CD4-positive, alpha-beta T cell treated with Interleukin-1 beta for 1 hour (primary cell): Measurements from ENCODE around the gene KRT6B.
"Not testable (repeated sequence)": the region's sequence is repeated elsewhere in the genome, so short reads cannot be mapped to it uniquely, and the experiment has no call there.

Experiments used
- DNase-seq, 2 donors: peaks; one replicate each; pipeline ENCODE4 v3.0.0-alpha.2; 2020 to 2022

Gene KRT6B

GRCh38 chr12:52435659-52435999 is 16.3 kb downstream of the KRT6B start:
- DNase-seq, result no peak

- no peak for DNase-seq
Measured at GRCh38 chr12:52434760-52435530, 17.0 kb downstream of the KRT6B start.

- DNase-seq, result no peak
Measured at GRCh38 chr12:52434081-52434733, 17.7 kb downstream of the KRT6B start, which contains the start of gene KRT75. TSS of gene KRT75 (minus strand) at chr12:52434371. CDS start at chr12:52434304, 67 bp downstream.

DNA sequence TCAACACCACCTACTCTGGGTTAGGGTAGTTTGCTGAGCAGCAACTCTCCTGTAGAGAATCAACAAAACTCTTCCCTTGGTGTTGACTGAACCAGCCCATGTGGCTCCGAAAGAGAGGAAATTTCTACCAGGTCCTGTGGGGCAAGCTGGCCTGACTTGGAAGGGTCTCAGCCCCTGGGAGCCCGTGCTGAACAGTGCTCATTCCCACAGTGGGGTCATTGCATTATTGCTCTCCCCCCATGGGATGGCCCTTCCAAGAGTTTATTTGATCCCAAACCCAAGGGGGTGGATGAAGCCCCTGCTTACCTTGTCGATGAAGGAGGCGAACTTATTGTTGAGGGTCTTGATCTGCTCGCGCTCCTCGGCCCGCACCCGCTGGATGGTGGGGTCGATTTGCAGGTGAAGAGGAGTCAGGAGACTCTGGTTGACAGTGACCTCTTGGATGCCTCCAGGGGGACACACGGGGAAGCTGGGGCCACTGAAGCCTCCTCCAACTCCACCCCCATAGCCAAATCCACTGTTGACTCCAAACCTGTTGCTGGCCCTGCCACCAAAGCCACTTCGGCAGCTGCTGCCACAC is 18.4 kb downstream of the KRT6B start:
- DNase-seq, result no peak

DNA sequence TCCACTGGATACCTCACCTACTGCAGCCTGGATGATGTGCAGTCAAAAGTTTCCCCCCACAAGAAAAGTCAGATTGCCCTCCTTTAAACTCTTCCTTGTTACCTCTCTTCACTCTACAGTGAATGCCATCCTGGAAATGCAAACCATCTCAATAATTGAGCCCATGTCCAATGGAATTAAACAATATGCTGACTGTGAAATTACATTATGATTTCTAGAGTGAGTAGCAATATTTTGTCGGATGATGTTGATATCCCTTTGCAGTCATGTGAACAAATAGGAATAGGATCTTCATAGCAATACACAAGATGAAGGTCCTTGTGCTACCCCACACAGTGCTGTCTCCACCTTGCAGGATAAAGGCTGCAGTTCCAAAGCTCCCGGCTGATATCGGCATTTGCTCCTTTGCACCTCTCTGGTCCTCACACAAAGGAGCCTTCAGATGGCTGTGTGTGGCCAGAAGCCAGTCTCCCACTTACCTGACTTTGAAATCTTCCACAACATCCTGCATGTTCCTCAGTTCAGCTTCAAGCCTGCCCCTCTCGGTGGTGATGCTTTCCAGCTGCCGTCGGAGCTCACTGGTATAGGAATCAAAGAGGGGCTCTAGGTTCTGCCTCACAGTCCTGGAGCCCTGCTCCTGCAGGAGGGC is 19.3 kb downstream of the KRT6B start:
- no peak for DNase-seq

GRCh38 chr12:52428121-52428520 is 23.8 kb downstream of the KRT6B start:
- no peak for DNase-seq

DNA sequence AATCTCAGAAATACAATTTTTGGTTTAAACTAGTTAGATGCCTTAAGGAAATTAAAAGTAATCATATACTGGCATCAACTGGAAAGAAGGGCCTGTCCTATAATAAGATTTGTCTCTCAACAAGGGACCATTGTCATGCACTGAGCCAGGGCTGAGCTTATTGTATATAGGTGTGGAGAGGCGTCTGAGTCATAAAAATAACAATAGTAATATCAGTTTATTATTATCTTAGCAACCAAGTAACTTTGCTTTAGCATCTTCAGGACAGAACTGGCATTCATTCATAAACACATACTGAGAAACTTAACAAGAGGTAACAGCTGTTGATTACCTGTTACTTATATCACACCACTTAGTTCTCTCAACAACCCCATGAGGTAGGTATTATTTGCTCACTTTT is 24.9 kb downstream of the KRT6B start:
- no peak for DNase-seq

DNA sequence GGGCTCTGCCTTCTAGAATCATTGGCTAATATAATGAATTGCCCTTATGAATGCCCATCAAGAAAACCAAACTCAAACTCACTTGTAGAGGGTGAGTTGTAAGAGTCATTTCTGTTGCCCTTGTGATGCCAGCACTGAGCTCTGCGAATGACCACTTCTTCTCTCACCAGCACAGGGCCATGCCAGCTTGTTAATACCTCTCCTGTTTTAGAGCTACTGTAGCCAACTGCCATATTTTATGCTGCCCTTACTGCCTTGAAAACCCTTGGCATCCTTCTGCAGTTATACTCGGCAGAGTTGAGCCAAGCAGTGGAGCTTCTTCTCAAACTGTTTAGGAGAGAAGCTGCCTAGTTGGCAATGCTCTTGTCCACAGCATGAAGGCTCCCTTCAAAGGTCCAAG is 25.9 kb downstream of the KRT6B start:
- no peak for DNase-seq

GRCh38 chr12:52425466-52425865 is 26.5 kb downstream of the KRT6B start:
- no peak for DNase-seq

- DNase-seq, result no peak
Measured at GRCh38 chr12:52423661-52424500, 28.1 kb downstream of the KRT6B start.

DNA sequence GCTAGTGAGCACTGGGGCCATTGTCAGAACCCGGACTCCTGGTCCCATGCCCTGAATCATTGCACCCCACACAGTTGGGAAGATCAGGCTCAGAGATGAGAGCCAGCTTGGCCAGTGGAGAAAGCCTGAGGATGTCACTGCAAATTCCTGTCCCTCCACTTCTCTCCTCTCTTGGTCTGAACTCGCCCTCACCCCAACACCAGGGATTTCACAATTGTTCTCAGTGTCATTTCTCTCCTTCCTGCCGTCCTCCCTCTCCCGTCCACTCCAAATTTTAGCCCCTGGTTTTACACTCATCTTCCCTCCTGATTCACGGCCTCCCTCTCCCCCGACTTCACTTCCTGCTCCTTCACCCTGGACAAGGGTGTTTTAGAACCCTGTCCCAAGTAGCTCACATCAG is 28.9 kb downstream of the KRT6B start:
- no peak for DNase-seq

- DNase-seq, result no peak
Measured at GRCh38 chr12:52419656-52420055, 32.3 kb downstream of the KRT6B start.

DNA sequence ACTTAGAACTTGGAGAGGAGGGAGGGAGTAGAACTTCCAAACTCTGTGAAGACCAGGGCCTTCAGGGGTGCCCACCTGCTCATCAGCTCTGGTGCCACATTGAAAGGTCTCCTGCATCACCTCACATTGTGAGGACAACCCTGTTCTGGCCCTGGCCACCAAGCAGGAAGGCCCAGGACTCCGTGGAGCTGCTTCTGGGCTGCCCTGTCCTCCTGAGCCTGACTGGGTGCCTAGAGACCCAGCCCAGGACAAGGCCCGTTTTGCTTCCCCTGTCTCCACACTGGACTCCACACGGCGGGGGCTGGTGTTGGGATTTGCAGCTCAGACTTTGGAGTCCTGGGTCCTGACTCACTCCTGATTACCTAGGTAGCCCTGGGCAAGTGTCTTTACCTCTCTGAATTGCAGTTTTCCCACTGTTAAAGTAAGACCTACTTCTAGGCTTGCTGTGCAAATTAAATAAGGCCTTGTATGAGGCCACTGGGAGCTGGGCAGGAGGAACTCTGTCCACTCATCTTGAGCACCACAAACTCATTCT is 33.3 kb downstream of the KRT6B start:
- no peak for DNase-seq

DNA sequence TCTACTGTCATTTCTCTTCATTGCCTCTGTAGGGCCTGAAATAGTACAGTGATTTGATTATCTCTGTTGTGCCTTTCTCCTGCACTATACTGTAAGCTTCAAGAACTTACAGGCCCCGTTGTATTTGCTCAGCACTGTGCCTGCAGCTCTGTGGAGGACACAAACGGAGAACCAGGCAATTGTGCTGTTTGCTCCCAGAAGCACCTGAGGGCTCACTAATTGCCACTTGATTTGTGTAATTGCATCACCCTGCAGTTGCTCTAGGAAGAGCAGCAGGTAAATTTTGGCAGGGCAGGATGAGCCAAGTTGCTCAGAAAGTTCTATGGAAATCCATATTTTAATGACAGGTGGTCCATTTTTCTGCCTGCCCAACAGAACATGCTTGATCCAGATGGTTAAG is 34.2 kb downstream of the KRT6B start:
- DNase-seq, result no peak

DNA sequence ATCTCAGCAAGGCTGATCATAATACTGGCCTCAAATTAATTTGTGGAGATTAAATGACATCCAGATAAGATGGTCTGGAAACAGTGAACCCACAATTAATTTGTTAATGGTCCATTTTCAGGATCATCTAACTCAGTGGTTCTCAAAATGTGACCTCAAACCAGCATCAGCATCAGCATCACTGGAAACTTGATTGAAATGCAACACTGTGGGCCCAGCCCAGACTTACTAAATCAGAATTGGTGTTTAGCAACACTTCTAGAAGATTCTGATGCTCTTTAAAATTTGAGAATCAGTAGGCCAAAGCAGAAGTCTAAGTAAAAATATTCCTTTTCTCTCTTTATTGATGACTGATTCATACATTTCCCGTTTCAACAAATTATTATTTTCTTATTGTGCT is 35.2 kb downstream of the KRT6B start:
- no peak for DNase-seq

GRCh38 chr12:52415870-52416750 is 35.8 kb downstream of the KRT6B start:
- no peak for DNase-seq

DNA sequence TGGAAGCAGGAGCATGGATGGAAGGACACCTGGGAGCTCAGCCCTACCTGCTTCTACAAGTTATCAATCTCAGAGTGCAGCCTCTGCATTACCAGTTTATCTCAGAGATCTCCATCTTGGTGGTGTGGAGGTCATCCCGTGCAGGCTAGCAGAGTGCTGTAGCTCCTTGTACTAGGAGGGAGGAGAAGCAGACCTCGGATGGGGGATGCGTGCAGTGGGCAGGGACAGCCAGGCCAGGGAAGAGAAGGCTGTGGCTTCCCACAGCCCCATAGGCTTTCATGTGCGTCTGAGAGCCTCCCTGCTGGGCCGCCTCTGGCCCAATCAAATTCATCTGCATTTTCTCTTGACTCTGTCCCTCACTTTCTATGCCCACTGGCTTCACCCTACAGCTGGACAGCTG is 37.0 kb downstream of the KRT6B start:
- DNase-seq, result no peak

DNA sequence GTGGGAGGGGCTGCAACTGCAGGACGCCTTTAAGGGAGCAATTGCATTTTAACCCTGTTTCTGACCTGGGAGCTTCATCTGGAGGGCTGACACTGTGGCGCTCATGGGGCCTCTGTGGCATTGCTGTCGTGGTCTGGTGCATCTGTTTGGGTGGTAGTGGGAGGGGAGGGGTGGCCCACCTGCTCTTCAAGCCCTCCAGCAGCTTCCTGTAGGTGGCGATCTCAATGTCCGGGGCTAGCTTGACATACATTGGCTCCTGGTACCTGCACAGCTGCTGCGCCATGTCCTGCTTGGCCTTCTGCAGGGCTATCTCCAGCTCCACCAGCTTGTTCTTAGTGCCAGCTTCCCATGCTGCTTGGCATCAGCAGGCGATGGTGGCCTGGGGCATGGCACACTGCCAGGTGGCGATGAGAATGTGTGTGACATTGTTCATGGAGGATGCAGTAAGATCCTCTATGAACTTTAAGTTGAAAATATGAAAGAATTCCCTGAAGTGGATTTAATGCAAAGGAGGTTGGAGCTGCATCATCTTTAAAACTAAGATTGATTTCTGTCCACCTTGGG is 38.1 kb downstream of the KRT6B start:
- no peak for DNase-seq

- no peak for DNase-seq
Measured at GRCh38 chr12:52413202-52413601, 38.7 kb downstream of the KRT6B start.

DNA sequence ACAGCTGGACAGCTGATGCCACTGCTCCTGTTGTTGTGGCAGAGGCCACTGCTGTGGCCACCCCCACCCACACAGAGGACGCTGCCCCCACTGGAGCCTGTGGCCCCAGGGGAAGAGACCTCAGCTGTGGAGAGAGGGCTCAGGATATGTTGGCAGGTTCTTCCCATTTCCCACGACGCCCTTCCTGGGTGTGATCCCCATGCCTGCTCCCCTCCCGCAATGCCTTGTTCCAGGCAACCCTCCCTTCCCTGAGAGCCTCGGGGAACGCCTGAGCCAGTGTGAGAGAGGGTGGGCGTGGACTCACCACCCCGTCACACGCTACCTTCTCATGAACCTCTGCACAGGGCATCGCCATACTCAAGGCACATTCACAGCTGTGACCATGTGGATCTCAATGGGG is 40.1 kb downstream of the KRT6B start:
- DNase-seq, result no peak

DNA sequence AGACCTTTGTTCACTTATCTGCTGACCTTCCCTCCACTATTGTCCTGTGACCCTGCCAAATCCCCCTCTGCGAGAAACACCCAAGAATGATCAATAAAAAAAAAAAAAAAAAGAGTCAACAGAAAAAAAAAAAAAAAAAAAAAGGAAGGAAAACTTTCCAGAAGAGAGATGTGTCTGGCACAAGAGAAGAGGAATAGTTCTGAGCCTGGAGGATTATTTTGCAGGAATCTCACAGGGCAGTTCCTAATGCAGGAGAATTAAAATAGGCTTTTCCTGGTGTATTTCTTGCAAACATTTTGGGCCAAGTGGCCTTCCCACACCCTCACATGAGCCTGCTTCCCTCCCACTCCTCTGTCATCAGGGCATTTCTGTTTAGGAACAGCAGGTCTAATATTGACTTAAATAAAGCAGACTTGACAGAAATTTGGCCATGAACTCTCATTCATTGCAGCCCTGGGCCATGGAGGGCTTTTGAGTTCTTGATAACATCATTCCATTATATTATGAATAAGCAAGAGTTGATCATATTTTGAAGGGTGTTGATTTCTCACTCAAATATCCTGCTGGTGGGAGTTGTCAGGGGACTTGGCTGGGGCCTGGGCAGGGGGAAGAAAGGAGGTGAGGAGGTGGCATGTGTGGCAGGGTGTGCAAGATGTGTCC is 41.2 kb downstream of the KRT6B start:
- DNase-seq, result not testable (repeated sequence)
